Islet precursor cell (in vitro differentiated cells): ENCODE results near the gene FAM222B.
A peak's percentile ranks its signal among the peaks of the same experiment; 100 is the strongest.

Source experiments
- DNase-seq: peaks from one replicate; pipeline ENCODE4 v3.0.0-alpha.2; 2018

Gene FAM222B

DNA sequence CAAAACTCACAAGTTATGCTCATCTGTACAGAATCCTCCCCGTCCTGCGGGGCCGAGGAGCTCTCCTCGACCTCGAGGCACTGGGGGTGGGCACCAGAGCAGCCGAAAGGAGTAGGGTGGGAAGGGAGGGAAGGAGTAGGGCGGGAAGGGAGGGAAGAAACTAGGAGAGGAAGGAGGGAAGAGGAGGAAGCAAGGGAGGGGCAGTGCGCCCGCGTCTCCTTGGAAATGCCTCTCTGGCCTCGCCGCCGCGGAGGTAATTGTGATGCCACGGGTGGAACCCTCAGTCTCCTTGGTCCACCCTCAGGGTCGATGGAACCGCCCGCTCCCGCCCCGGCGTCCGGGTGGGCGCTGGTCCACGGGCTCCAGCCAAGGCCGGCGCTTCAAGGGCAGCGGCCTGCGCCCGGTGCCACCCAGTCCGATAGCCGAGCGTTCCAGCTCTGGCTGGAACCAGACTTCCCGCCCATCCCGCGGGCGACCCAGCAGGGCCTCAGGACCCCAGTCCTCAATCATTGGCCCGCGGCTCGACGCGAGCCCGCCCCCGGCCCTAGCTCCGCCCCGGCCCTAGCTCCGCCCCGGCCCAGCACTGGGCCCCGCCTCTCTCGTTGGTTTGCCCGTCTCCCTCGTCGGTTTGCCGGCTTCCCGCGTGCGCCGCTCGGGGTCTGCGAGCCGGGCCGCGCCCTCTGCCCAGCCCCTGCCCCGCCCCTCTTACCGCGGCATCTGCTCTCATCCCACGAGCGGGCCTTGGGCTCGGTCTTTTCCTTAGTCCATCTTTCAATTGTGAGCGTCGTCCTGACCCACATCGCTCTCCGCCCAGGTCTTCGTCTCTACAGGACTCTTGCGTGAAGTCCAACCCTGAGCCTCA lies 131.5 kb downstream of the FAM222B start:
- DNase-seq = peak; percentile 100

- DNase-seq = no peak
Observed at GRCh38 chr17:28707339-28707720, 135.3 kb downstream of the FAM222B start.

DNA sequence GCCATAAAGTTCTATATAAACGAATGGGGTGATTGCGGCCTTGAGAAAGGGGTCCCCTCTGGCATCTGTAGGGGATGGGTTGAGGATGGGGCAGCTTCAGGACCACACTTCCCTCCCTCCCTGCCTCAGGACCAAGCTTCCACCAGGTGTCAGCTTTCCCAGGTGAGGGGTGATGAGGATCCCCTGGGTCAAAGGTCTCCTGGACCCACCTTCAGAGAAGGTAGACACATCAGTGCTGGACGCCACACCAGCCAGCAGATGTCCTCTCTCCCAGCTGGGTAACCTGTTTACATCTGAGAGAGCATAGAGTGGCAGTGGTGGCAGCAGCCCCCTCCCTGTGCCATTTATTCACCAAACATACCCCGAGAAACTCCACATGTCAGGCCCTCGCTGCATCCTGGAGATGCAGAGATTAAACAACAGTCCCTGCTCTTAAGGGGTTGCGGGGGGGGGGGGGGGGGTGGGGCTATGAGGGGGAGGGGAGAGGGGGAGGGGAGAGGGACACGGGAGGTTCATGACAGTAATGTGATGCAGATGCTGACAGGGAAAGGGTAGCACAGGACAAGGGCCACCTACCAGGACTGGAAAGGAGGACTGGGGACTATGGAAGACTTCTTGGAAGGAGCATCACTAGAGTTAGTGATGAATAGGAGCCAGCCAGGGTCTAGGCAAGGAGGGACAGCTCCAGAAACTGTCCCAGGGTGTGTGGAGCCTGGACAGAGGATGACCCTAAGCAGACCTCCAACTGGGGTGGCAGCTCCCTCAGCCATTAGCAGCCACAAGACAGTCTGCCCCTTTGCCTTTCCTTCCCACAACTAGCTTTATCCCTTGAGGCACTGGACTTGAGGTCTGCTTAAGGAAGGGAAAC lies 135.9 kb downstream of the FAM222B start:
- DNase-seq = peak; percentile 53
